GM12878 (cell line): ENCODE results near the gene SOCS1. TPM values are rescaled to one million over a fixed set of nuclear protein-coding genes. Genes with fewer than 3 reads are reported as not detected.
A peak's percentile ranks its signal among the peaks of the same experiment; 100 is the strongest.

Experiments
- GATAD2B ChIP-seq: fragments of 450-650 bp; conservative IDR thresholded peaks from 2 replicates; pipeline ENCODE4 v1.6.1; 2017; ENCODE audit warnings: low read depth, mild to moderate bottlenecking, moderate library complexity
- IKZF1 ChIP-seq: fragments of 450-650 bp; conservative IDR thresholded peaks from 2 replicates; pipeline ENCODE4 v1.6.1; 2017; ENCODE audit warnings: antibody characterized with exemption, mild to moderate bottlenecking
- MTA2 ChIP-seq: fragments of 450-650 bp; IDR thresholded peaks from 2 replicates; pipeline ENCODE4 v1.6.1; 2016; ENCODE audit warnings: low read depth, mild to moderate bottlenecking, moderate library complexity
- ZBTB40 ChIP-seq: fragments of 450-650 bp; IDR thresholded peaks from 2 replicates; pipeline ENCODE4 v1.6.1; 2016; ENCODE audit warnings: mild to moderate bottlenecking, moderate library complexity, borderline replicate concordance
- ZNF24 ChIP-seq: fragments of 450-650 bp; IDR thresholded peaks from 2 replicates; pipeline ENCODE4 v1.6.1; 2017; ENCODE audit warnings: antibody characterized with exemption, mild to moderate bottlenecking
- ZNF592 ChIP-seq: fragments of 450-650 bp; IDR thresholded peaks from 2 replicates; pipeline ENCODE4 v1.6.1; 2017; ENCODE audit warnings: mild to moderate bottlenecking, moderate library complexity
- polyA plus RNA-seq, 11 experiments: library from polyadenylated mRNA; depleted of rRNA in 4 of 11; unstranded in 6 of 11; stranded (reverse) in 5 of 11; fragments of >200 nt; fragmentation: Nextera tagmentation in 4 of 11; fragmentation: Illumina TruSeq in 1 of 11; extraction: Ambion mirVana in 4 of 11; extraction: Trizol in 1 of 11; gene quantifications; 1 replicate in 1 of 11; 2 replicates in 10 of 11; pipeline versions ENCODE4 v1.2.1 to v1.2.3, GENCODE V29; 2011 to 2016; ENCODE audit warnings: inconsistent platforms in 2 of 11, missing spikeins in 2 of 11, low read depth in 1 of 11
- total RNA-seq, 4 experiments: library from RNA; depleted of rRNA in 3 of 4; stranded (reverse); fragments of >200 nt in 3 of 4; fragmentation: Illumina TruSeq in 1 of 4; extraction: Trizol in 1 of 4; gene quantifications; 2 replicates each; pipeline versions ENCODE4 v1.2.1 to v1.2.3, GENCODE V29; 2013 to 2021
- TF ChIP-seq, protein P1 (sequence below): fragments of 450-650 bp; IDR thresholded peaks from 2 replicates; pipeline ENCODE4 v1.6.1; 2016; ENCODE audit warnings: mild to moderate bottlenecking
- TF ChIP-seq, protein P2 (sequence below), 3 experiments: IDR thresholded peaks in 2 of 3; conservative IDR thresholded peaks in 1 of 3; 2 replicates each; pipeline ENCODE4 v1.5.1; 2011; ENCODE audit warnings: low read depth in 3 of 3, low read length in 3 of 3, mild to moderate bottlenecking in 3 of 3, control low read depth in 2 of 3, moderate library complexity in 2 of 3, inconsistent platforms in 1 of 3, mixed read lengths in 1 of 3; ENCODE audit not compliant: control insufficient read depth in 2 of 3, insufficient read depth in 1 of 3; ENCODE audit errors: extremely low read depth in 1 of 3
- TF ChIP-seq, protein P3 (sequence below): fragments of 450-650 bp; IDR thresholded peaks from 2 replicates; pipeline ENCODE4 v1.6.1; 2017; ENCODE audit warnings: mild to moderate bottlenecking

Gene SOCS1
- total and polyA plus RNA-seq, 10 of the 15 experiments (the other 5 are each of a cell fraction or from before 2014, with no cell fraction given): 0.42 to 39.8 (median 11.2) TPM

- TF ChIP-seq ZNF592: 0 out of 2 replicates have a peak, but pooled peaks have one; percentile 61
- no peak for TF ChIP-seq ZBTB40
- TF ChIP-seq, protein P1, sequence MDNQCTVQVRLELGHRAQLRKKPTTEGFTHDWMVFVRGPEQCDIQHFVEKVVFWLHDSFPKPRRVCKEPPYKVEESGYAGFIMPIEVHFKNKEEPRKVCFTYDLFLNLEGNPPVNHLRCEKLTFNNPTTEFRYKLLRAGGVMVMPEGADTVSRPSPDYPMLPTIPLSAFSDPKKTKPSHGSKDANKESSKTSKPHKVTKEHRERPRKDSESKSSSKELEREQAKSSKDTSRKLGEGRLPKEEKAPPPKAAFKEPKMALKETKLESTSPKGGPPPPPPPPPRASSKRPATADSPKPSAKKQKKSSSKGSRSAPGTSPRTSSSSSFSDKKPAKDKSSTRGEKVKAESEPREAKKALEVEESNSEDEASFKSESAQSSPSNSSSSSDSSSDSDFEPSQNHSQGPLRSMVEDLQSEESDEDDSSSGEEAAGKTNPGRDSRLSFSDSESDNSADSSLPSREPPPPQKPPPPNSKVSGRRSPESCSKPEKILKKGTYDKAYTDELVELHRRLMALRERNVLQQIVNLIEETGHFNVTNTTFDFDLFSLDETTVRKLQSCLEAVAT: peak; percentile 85
- TF ChIP-seq, protein P2, sequence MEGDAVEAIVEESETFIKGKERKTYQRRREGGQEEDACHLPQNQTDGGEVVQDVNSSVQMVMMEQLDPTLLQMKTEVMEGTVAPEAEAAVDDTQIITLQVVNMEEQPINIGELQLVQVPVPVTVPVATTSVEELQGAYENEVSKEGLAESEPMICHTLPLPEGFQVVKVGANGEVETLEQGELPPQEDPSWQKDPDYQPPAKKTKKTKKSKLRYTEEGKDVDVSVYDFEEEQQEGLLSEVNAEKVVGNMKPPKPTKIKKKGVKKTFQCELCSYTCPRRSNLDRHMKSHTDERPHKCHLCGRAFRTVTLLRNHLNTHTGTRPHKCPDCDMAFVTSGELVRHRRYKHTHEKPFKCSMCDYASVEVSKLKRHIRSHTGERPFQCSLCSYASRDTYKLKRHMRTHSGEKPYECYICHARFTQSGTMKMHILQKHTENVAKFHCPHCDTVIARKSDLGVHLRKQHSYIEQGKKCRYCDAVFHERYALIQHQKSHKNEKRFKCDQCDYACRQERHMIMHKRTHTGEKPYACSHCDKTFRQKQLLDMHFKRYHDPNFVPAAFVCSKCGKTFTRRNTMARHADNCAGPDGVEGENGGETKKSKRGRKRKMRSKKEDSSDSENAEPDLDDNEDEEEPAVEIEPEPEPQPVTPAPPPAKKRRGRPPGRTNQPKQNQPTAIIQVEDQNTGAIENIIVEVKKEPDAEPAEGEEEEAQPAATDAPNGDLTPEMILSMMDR (IDR thresholded peaks at IDR 0.05 in 2 of 3, conservative IDR thresholded peaks at IDR 0.05 in 1 of 3; ENCODE audit: control insufficient read depth in 2 of 3, extremely low read depth in 1 of 3, insufficient read depth in 1 of 3, low read depth in 3 of 3, low read length in 3 of 3): peak; percentile 54 to 77 (median 75)
- TF ChIP-seq, protein P3, sequence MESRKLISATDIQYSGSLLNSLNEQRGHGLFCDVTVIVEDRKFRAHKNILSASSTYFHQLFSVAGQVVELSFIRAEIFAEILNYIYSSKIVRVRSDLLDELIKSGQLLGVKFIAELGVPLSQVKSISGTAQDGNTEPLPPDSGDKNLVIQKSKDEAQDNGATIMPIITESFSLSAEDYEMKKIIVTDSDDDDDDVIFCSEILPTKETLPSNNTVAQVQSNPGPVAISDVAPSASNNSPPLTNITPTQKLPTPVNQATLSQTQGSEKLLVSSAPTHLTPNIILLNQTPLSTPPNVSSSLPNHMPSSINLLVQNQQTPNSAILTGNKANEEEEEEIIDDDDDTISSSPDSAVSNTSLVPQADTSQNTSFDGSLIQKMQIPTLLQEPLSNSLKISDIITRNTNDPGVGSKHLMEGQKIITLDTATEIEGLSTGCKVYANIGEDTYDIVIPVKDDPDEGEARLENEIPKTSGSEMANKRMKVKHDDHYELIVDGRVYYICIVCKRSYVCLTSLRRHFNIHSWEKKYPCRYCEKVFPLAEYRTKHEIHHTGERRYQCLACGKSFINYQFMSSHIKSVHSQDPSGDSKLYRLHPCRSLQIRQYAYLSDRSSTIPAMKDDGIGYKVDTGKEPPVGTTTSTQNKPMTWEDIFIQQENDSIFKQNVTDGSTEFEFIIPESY: peak; percentile 89
- peak; percentile 42; the same call in 1 of the 2 replicates for TF ChIP-seq MTA2
- TF ChIP-seq IKZF1: 0 out of 2 replicates have a peak, but pooled peaks have one; percentile 26
- 0 out of 2 replicates have a peak, but pooled peaks have one; percentile 20 for TF ChIP-seq ZNF24
- TF ChIP-seq GATAD2B: 0 out of 2 replicates have a peak, but pooled peaks have one; percentile 38
- TF ChIP-seq, all 136 proteins: peak for 19
Measured at GRCh38 chr16:11257131-11257938, 1.3 kb upstream of the SOCS1 start (continued).
